Brain microvascular endothelial cell (primary cell): ENCODE measurements around the gene SLC22A2.

Experiments
- DNase-seq: peaks from one replicate; pipeline ENCODE4 v3.0.0-alpha.2; 2020
- H3K27ac ChIP-seq: fragments of 250-450 bp; sonication (Bioruptor Pico); 2 replicates; pipeline ENCODE4 v1.5.1; 2020; ENCODE audit warnings: mild to moderate bottlenecking, moderate library complexity
- H3K27me3 ChIP-seq: fragments of 250-450 bp; sonication (Bioruptor Pico); replicated peaks from 2 replicates; pipeline ENCODE4 v1.5.1; 2020; ENCODE audit warnings: mild to moderate bottlenecking
- H3K36me3 ChIP-seq: fragments of 250-450 bp; sonication (Bioruptor Pico); replicated peaks from 2 replicates; pipeline ENCODE4 v1.5.1; 2020; ENCODE audit warnings: mild to moderate bottlenecking
- H3K4me3 ChIP-seq: 2 replicates; pipeline ENCODE4 v1.5.1; 2011; ENCODE audit warnings: low read depth, mild to moderate bottlenecking, control low read depth, low read length, moderate library complexity
- CTCF ChIP-seq: IDR thresholded peaks from 2 replicates; pipeline ENCODE4 v1.5.1; 2011; ENCODE audit warnings: low read depth, mild to moderate bottlenecking, moderate library complexity, low read length, control low read depth, inconsistent platforms; ENCODE audit errors: missing control alignments
- in situ Hi-C: cut with HindIII; loops from 2 replicates; pipeline ENCODE4 v1.10.0; 2017; ENCODE audit warnings: low sequenced_read_pairs, low pct_ligation_motif_present

Gene SLC22A2

GRCh38 chr6:160190973-160191372 lies 67.6 kb downstream of the SLC22A2 start:
- H3K4me3 ChIP-seq = no peak overlapping the region
- H3K36me3 ChIP-seq = no peaks in the 10 kb centered on the region
- H3K27ac ChIP-seq = no peak overlapping the region
- TF ChIP-seq CTCF = no peak
- DNase-seq = no peak
- no peaks in the 10 kb centered on the region for H3K27me3 ChIP-seq
- in situ Hi-C loops = no loop called here

DNA sequence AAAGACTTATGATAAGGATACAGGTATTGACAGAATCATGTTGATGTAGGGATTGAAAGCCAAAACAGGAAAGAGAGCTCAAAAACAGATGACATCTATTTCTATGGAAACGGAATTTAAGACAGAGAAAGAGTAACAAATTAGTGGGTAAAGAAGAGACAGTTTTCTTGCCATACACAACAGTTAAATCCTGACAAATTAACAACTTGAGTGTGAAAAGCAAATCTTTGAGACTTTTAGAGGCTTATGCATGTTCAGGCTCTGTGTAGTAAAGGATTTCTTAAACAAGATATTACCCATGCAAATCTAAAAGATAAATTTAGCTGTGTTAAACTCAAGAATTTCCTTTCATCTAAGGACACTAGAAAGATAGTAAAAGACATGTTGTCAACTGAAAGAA lies 68.5 kb downstream of the SLC22A2 start:
- in situ Hi-C loops = no loop called here
- Histone ChIP-seq H3K27me3 (no peaks in the 10 kb centered on the region), H3K36me3 (no peaks in the 10 kb centered on the region), H3K4me3 (no peak overlapping the region), H3K27ac (no peak overlapping the region)
- no peak for DNase-seq
- TF ChIP-seq CTCF = no peak

GRCh38 chr6:160188773-160189172 lies 69.8 kb downstream of the SLC22A2 start:
- no peak overlapping the region for H3K4me3 ChIP-seq
- DNase-seq = no peak
- no peak for TF ChIP-seq CTCF
- no peaks in the 10 kb centered on the region for H3K27me3 ChIP-seq
- H3K36me3 ChIP-seq = no peaks in the 10 kb centered on the region
- in situ Hi-C loops = no loop called here
- no peak overlapping the region for H3K27ac ChIP-seq

- DNase-seq = no peak
- in situ Hi-C loops = no loop called here
- TF ChIP-seq CTCF = no peak
- Histone ChIP-seq H3K36me3 (no peaks in the 10 kb centered on the region), H3K4me3 (no peak overlapping the region), H3K27ac (no peak overlapping the region), H3K27me3 (no peaks in the 10 kb centered on the region)
These were observed 77.9 kb downstream of the SLC22A2 start for GRCh38 chr6:160180706-160181105.

DNA sequence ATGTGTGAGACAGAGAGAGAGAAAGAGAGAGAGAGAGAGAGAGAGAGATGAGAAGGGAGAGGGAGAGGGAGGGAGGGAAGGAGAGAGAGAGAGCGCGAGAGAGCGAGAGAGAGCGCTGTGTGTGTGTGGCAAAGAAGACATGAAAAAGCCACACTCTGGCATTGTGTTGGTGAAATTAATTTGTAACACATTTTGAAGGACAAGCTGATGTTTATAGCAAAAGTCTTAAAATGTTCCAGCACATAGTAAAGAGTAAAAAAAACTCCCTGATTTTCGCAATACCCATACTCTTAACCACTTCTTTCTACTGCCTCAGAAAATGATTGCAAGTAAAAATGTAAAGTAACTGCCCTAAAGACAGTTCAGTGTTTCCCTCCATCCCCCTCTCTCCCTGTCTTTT lies 80.3 kb downstream of the SLC22A2 start:
- in situ Hi-C loops = no loop called here
- no peaks in the 10 kb centered on the region for H3K27me3 ChIP-seq
- no peak overlapping the region for H3K4me3 ChIP-seq
- DNase-seq = no peak
- no peak overlapping the region for H3K27ac ChIP-seq
- H3K36me3 ChIP-seq = no peaks in the 10 kb centered on the region
- no peak for TF ChIP-seq CTCF

DNA sequence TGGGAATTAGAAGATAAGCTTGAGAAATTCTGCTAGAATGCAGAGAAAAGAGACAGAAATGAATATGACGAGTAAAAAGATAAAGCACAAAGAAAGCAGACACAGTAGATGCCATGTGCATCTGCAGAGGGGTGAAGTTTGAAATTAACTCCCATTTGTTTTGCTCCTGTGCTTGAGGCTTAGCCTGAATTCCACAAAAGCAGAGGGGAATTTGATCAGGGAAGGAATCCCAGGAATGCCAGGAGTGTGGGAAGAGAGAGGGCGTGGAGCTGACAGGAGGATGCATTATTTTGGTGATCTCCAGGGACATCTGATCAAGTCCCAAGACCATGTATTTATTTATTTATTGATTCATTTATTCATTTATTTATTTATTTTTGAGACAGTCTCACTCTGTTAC lies 81.4 kb downstream of the SLC22A2 start:
- no peaks in the 10 kb centered on the region for H3K36me3 ChIP-seq
- in situ Hi-C loops = no loop called here
- no peak for TF ChIP-seq CTCF
- H3K4me3 ChIP-seq = no peak overlapping the region
- H3K27ac ChIP-seq = no peak overlapping the region
- H3K27me3 ChIP-seq = no peaks in the 10 kb centered on the region
- DNase-seq = no peak
